ENCODE measurements around the gene GALNTL6.
"Not testable (repeated sequence)": the region's sequence is repeated elsewhere in the genome, so short reads cannot be mapped to it uniquely, and the experiment has no call there.

GRCh38 chr4:172956340-172956739 lies 1143.1 kb downstream of the GALNTL6 start:
- TF ChIP-seq EZH2 (IDR thresholded peaks at IDR 0.05; ENCODE audit: low read depth, unreplicated experiment); CREB1 (CRISPR knock-in tag; IDR thresholded peaks at IDR 0.05; ENCODE audit: low read depth); CTCF (conservative IDR thresholded peaks at IDR 0.05; ENCODE audit: low read depth in 2 of 2): not testable (repeated sequence)
